T-helper 9 cell (primary cell): Measurements from ENCODE around the gene ZFP62.
"Not testable (repeated sequence)": the region's sequence is repeated elsewhere in the genome, so short reads cannot be mapped to it uniquely, and the experiment has no call there.

Experiments used
- DNase-seq: peaks from one replicate; pipeline ENCODE4 v3.0.0-alpha.2; 2020

The ZFP62 gene

GRCh38 chr5:180828756-180829531, 32.1 kb downstream of the ZFP62 start:
- not testable (repeated sequence) for DNase-seq

- not testable (repeated sequence) for DNase-seq
These were observed 33.7 kb downstream of the ZFP62 start for GRCh38 chr5:180827374-180827773.

GRCh38 chr5:180825768-180826525, 35.1 kb downstream of the ZFP62 start:
- DNase-seq = no peak

GRCh38 chr5:180824630-180825476, 36.2 kb downstream of the ZFP62 start:
- no peak for DNase-seq

GRCh38 chr5:180823940-180824629, 37.0 kb downstream of the ZFP62 start:
- no peak for DNase-seq

- no peak for DNase-seq
These were observed 37.7 kb downstream of the ZFP62 start for GRCh38 chr5:180823346-180823745.

GRCh38 chr5:180821538-180821937, 39.5 kb downstream of the ZFP62 start:
- DNase-seq = no peak

GRCh38 chr5:180820788-180821321, 40.2 kb downstream of the ZFP62 start:
- no peak for DNase-seq

GRCh38 chr5:180818677-180819341, 42.3 kb downstream of the ZFP62 start:
- no peak for DNase-seq

- DNase-seq = no peak
These were observed 43.0 kb downstream of the ZFP62 start for GRCh38 chr5:180817893-180818674.

GRCh38 chr5:180816608-180817534, 44.2 kb downstream of the ZFP62 start:
- no peak for DNase-seq

GRCh38 chr5:180815293-180815917, 45.7 kb downstream of the ZFP62 start:
- DNase-seq = no peak

- no peak for DNase-seq
These were observed 47.7 kb downstream of the ZFP62 start for GRCh38 chr5:180813420-180813819.

GRCh38 chr5:180811623-180812124, 49.4 kb downstream of the ZFP62 start:
- no peak for DNase-seq

GRCh38 chr5:180810959-180811622, 50.0 kb downstream of the ZFP62 start:
- DNase-seq = no peak

- DNase-seq = peak; percentile 95
These were observed 50.7 kb downstream of the ZFP62 start for GRCh38 chr5:180810210-180810958.

- peak; percentile 91 for DNase-seq
These were observed 51.5 kb downstream of the ZFP62 start for GRCh38 chr5:180809403-180810209.
